Measurements from ENCODE around the gene CECR2.

DNA sequence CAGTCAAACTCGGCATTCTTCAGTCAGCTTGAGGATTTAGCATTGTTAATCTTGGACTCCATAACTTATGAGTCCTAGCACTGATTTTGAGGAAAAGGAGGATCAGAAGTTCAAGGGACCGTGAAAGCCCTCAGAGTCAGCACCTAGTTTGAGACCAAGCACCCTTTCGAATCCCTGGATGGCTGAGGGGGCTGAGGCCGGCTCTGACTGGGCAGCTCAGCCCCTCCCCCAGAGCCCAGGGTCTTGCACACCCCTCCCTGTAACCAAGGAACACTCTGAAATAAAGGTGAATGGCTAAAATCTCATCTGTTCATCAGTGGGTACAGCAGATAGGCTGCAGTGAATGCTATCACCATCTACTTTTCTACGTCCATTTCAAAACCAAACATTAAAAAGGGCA is 221.3 kb downstream of the CECR2 start:
- TF ChIP-seq, protein P1, sequence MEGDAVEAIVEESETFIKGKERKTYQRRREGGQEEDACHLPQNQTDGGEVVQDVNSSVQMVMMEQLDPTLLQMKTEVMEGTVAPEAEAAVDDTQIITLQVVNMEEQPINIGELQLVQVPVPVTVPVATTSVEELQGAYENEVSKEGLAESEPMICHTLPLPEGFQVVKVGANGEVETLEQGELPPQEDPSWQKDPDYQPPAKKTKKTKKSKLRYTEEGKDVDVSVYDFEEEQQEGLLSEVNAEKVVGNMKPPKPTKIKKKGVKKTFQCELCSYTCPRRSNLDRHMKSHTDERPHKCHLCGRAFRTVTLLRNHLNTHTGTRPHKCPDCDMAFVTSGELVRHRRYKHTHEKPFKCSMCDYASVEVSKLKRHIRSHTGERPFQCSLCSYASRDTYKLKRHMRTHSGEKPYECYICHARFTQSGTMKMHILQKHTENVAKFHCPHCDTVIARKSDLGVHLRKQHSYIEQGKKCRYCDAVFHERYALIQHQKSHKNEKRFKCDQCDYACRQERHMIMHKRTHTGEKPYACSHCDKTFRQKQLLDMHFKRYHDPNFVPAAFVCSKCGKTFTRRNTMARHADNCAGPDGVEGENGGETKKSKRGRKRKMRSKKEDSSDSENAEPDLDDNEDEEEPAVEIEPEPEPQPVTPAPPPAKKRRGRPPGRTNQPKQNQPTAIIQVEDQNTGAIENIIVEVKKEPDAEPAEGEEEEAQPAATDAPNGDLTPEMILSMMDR (IDR thresholded peaks at IDR 0.05): no peak
- TF ChIP-seq POLR2A (IDR thresholded peaks at IDR 0.05): no peak
